Uterus (tissue), 4 donors: Measurements from ENCODE around the gene KRT31. TPM values are rescaled to one million over a fixed set of nuclear protein-coding genes. Genes with fewer than 3 reads are reported as not detected.
"Not testable (repeated sequence)": the region's sequence is repeated elsewhere in the genome, so short reads cannot be mapped to it uniquely, and the experiment has no call there.

Experiments
- DNase-seq, 2 donors: peaks; one replicate each; pipeline ENCODE4 v3.0.0-alpha.2; 2019 to 2020
- H3K27ac ChIP-seq, 2 donors: fragments of 200-600 bp; sonication (generic); 1 replicate in 1 of 2; 2 replicates in 1 of 2; pipeline ENCODE4 v1.5.1; 2016 to 2018
- H3K27me3 ChIP-seq, 2 donors: fragments of 200-600 bp; sonication (generic); one replicate each; pipeline ENCODE4 v1.5.1; 2018 to 2019; ENCODE audit warnings: control low read depth in 1 of 2
- H3K36me3 ChIP-seq, 2 donors: fragments of 200-600 bp; sonication (generic); one replicate each; pipeline ENCODE4 v1.5.1; 2019; ENCODE audit warnings: control low read depth in 1 of 2
- H3K4me1 ChIP-seq, 2 donors: fragments of 200-600 bp; sonication (generic); one replicate each; pipeline ENCODE4 v1.5.1; 2018 to 2019; ENCODE audit warnings: control low read depth in 1 of 2
- H3K4me3 ChIP-seq, 2 donors: fragments of 200-600 bp; sonication (generic); 1 replicate in 1 of 2; 2 replicates in 1 of 2; pipeline ENCODE4 v1.5.1; 2018 to 2019; ENCODE audit warnings: mild to moderate bottlenecking in 1 of 2
- H3K9me3 ChIP-seq, 2 donors: fragments of 200-600 bp; sonication (generic); one replicate each; pipeline ENCODE4 v1.5.1; 2019; ENCODE audit warnings: control low read depth in 1 of 2
- CTCF ChIP-seq, 4 experiments: fragments of 200-600 bp in 2 of 4; fragments of 450-650 bp in 2 of 4; sonication (generic) in 2 of 4; IDR thresholded peaks; one replicate each; pipeline ENCODE4 v1.5.1; 2016 to 2019; ENCODE audit warnings: antibody characterized with exemption in 4 of 4, mild to moderate bottlenecking in 2 of 4, moderate library complexity in 1 of 4
- POLR2A ChIP-seq, 2 donors: fragments of 450-650 bp; IDR thresholded peaks; one replicate each; pipeline ENCODE4 v1.6.1; 2016; ENCODE audit warnings: antibody characterized with exemption in 2 of 2, mild to moderate bottlenecking in 1 of 2, moderate library complexity in 1 of 2
- intact Hi-C: fragments of 100-400 bp; cut with DNase I; formaldehyde crosslinking; loops from one replicate; pipeline ENCODE4 v1.15.1; 2023; ENCODE audit warnings: low total_unique reads
- total RNA-seq, 4 donors: library from RNA; depleted of rRNA in 3 of 4; stranded (reverse); fragments of >200 nt in 3 of 4; gene quantifications; one replicate each; pipeline versions ENCODE4 v1.1.0 to v1.2.4, GENCODE V29; 2014 to 2023
- donor health status: DM: yes; HTN: yes; CAD: no.

The KRT31 gene
- total RNA-seq, 4 donors from 2014 or later = not detected

- no peak within 1 kb of the TSS for H3K27ac ChIP-seq
- no peak for DNase-seq
- TF ChIP-seq POLR2A (IDR thresholded peaks at IDR 0.05) (no peak), CTCF (IDR thresholded peaks at IDR 0.05) (no peak)
- H3K4me1 ChIP-seq = peaks cover 5 to 8% of the 10 kb centered on the region in 2 donors
- intact Hi-C loops = no loop called here
- no peak within 1 kb of the TSS for H3K4me3 ChIP-seq
- no peaks in the 10 kb centered on the region for H3K27me3 ChIP-seq
- no peaks in the 10 kb centered on the region for H3K9me3 ChIP-seq
- no peaks in the 10 kb centered on the region for H3K36me3 ChIP-seq
Observed at GRCh38 chr17:41424111-41424635, 26.8 kb upstream of the KRT31 start, which contains the start of gene KRT37. TSS of gene KRT37 (minus strand) at chr17:41424585. CDS start at chr17:41424523, 62 bp downstream.

- H3K27ac ChIP-seq, intact Hi-C loops, DNase-seq, H3K4me3 ChIP-seq, H3K4me1 ChIP-seq, H3K27me3 ChIP-seq, H3K9me3 ChIP-seq, H3K36me3 ChIP-seq: not testable (repeated sequence)
Observed at GRCh38 chr17:41422586-41422985, 25.2 kb upstream of the KRT31 start.

- intact Hi-C loops = no loop called here
- Histone ChIP-seq H3K27ac (peak overlapping the region; percentile 13 to 49), H3K4me1 (peaks cover 5 to 12% of the 10 kb centered on the region in 2 donors), H3K36me3 (no peaks in the 10 kb centered on the region), H3K27me3 (no peaks in the 10 kb centered on the region), H3K4me3 (no peak overlapping the region), H3K9me3 (no peaks in the 10 kb centered on the region)
- DNase-seq = peak in 1 of 2 donors; percentile 69
- TF ChIP-seq CTCF (IDR thresholded peaks at IDR 0.05) (no peak), POLR2A (IDR thresholded peaks at IDR 0.05) (no peak)
Observed at GRCh38 chr17:41421617-41422016, 24.2 kb upstream of the KRT31 start.

GRCh38 chr17:41421116-41421515, 23.7 kb upstream of the KRT31 start:
- peak; percentile 51 to 61 for DNase-seq
- no peak overlapping the region for H3K4me3 ChIP-seq
- H3K4me1 ChIP-seq = peaks cover 5 to 12% of the 10 kb centered on the region in 2 donors
- peak overlapping the region; percentile 13 to 49 for H3K27ac ChIP-seq
- no peaks in the 10 kb centered on the region for H3K36me3 ChIP-seq
- H3K27me3 ChIP-seq = no peaks in the 10 kb centered on the region
- no peak for TF ChIP-seq CTCF (IDR thresholded peaks at IDR 0.05)
- TF ChIP-seq POLR2A (IDR thresholded peaks at IDR 0.05) = no peak
- intact Hi-C loops = no loop called here
- no peaks in the 10 kb centered on the region for H3K9me3 ChIP-seq

- intact Hi-C loops = no loop called here
- no peaks in the 10 kb centered on the region for H3K36me3 ChIP-seq
- no peak for TF ChIP-seq CTCF (IDR thresholded peaks at IDR 0.05)
- no peak for TF ChIP-seq POLR2A (IDR thresholded peaks at IDR 0.05)
- no peaks in the 10 kb centered on the region for H3K9me3 ChIP-seq
- H3K27me3 ChIP-seq = no peaks in the 10 kb centered on the region
- no peak overlapping the region for H3K4me3 ChIP-seq
- DNase-seq = no peak
- H3K27ac ChIP-seq = peak overlapping the region in 1 of 2 donors; percentile 6
- peaks cover 5 to 12% of the 10 kb centered on the region in 2 donors for H3K4me1 ChIP-seq
Observed at GRCh38 chr17:41420134-41420533, 22.7 kb upstream of the KRT31 start.

- intact Hi-C loops = no loop called here
- DNase-seq = no peak
- Histone ChIP-seq H3K4me3 (no peak overlapping the region), H3K9me3 (no peaks in the 10 kb centered on the region), H3K4me1 (peaks cover 5 to 12% of the 10 kb centered on the region in 2 donors), H3K27ac (peak overlapping the region in 1 of 2 donors; percentile 6), H3K27me3 (no peaks in the 10 kb centered on the region), H3K36me3 (no peaks in the 10 kb centered on the region)
- TF ChIP-seq POLR2A (IDR thresholded peaks at IDR 0.05) (no peak), CTCF (IDR thresholded peaks at IDR 0.05) (no peak)
Observed at GRCh38 chr17:41419716-41420115, 22.3 kb upstream of the KRT31 start.
